Fibroblast of mammary gland (primary cell): ENCODE results near the gene GRIK4.

Source experiments
- DNase-seq: peaks from one replicate; pipeline ENCODE4 v3.0.0-alpha.2; 2010; ENCODE audit warnings: low read depth
- H3K4me3 ChIP-seq: 2 replicates; pipeline ENCODE4 v1.5.1; 2011; ENCODE audit warnings: low read depth, mild to moderate bottlenecking, low read length, moderate library complexity; ENCODE audit not compliant: control insufficient read depth
- TF ChIP-seq, protein P1 (sequence below): conservative IDR thresholded peaks from 2 replicates; pipeline ENCODE4 v1.5.1; 2011; ENCODE audit warnings: low read depth, low read length, inconsistent platforms; ENCODE audit not compliant: control insufficient read depth, insufficient read depth

Gene GRIK4

DNA sequence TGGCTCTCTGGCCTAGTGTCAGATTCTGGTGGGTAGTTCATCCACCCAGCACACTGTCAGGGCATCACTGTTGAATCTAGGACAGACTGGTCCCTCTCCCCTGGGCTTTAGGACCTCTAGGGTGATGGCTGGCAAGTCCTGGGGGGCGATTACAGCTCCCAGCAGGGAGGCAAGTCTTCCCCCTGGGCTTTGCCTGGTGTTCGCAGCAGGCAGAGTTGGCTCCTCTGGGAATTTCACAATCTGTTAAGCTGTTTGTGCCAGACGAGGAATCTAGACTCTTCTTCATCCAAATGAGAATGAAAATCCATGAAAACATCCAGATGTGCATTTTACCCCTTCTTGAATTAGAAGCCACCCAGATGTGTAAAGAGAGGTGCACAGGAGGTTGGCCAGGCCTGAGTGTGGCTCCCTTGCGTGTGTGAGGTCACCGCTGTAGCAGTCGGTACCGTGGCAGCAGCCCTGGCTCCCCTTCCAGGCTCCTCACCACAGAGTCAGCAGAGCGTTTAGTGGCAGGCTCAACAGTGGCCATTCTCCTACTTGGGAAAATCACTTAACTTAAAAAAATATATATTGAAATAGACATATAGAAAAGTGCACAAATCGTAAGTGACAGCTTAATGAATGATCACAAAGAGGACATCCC lies 412.4 kb downstream of the GRIK4 start:
- H3K4me3 ChIP-seq, result no peak overlapping the region
- DNase-seq, result no peak
- TF ChIP-seq, protein P1, sequence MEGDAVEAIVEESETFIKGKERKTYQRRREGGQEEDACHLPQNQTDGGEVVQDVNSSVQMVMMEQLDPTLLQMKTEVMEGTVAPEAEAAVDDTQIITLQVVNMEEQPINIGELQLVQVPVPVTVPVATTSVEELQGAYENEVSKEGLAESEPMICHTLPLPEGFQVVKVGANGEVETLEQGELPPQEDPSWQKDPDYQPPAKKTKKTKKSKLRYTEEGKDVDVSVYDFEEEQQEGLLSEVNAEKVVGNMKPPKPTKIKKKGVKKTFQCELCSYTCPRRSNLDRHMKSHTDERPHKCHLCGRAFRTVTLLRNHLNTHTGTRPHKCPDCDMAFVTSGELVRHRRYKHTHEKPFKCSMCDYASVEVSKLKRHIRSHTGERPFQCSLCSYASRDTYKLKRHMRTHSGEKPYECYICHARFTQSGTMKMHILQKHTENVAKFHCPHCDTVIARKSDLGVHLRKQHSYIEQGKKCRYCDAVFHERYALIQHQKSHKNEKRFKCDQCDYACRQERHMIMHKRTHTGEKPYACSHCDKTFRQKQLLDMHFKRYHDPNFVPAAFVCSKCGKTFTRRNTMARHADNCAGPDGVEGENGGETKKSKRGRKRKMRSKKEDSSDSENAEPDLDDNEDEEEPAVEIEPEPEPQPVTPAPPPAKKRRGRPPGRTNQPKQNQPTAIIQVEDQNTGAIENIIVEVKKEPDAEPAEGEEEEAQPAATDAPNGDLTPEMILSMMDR, result no peak

DNA sequence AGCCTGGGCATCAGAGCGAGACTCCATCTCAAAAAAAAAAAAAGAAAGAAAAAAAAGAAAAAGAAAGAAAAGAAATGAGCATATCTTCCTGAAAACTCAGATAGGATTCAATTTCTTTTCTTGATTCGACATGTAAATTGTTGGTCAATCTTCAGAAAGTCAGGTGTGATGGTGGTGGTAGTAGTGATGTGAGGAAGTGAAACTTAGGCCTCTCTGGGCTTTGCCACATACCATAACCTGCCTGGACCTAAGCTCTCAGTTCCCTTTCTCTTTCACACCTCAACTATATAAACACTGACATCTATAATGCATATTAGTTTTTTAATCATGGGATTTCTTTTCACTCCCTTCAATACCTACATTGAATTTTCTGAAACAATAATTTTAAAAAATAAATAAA lies 414.4 kb downstream of the GRIK4 start:
- no peak overlapping the region for H3K4me3 ChIP-seq
- no peak for DNase-seq
- TF ChIP-seq, protein P1, result no peak

GRCh38 chr11:120928627-120929026 lies 417.1 kb downstream of the GRIK4 start:
- no peak overlapping the region for H3K4me3 ChIP-seq
- TF ChIP-seq, protein P1, result no peak
- no peak for DNase-seq

GRCh38 chr11:120929090-120929489 lies 417.5 kb downstream of the GRIK4 start:
- DNase-seq, result peak; percentile 38
- TF ChIP-seq, protein P1, result no peak

GRCh38 chr11:120929664-120930154 lies 418.2 kb downstream of the GRIK4 start:
- peak; percentile 38 for DNase-seq
- TF ChIP-seq, protein P1, result peak; percentile 59
- H3K4me3 ChIP-seq, result no peak overlapping the region

More at GRCh38 chr11:120929090-120929489, 417.5 kb downstream of the GRIK4 start:
- no peak overlapping the region for H3K4me3 ChIP-seq

GRCh38 chr11:120931057-120931779 lies 419.7 kb downstream of the GRIK4 start:
- TF ChIP-seq, protein P1, result peak; percentile 3
- no peak overlapping the region for H3K4me3 ChIP-seq
- no peak for DNase-seq
